ENCODE data around the gene ZBTB38. TPM values are rescaled to one million over a fixed set of nuclear protein-coding genes. Genes with fewer than 3 reads are reported as not detected.

Gene ZBTB38
- total and polyA plus RNA-seq, 2 donors (not counting 3 experiments of a cell fraction or from before 2014, with no cell fraction given): 31.1 to 85.2 TPM

GRCh38 chr3:141373232-141373631 lies 4.9 kb downstream of the ZBTB38 start:
- peaks cover 23% of the 10 kb centered on the region for H3K4me1 ChIP-seq (ENCODE audit: control insufficient read depth, extremely low read depth, insufficient read depth, low read length)
- dilution Hi-C loops (cut with MboI; ENCODE audit: extremely low pct_ligation_motif_present, low sequenced_read_pairs) (no loop called here), intact Hi-C loops (cut with micrococcal nuclease) (no loop called here)
- BruUV-seq (replicated peaks): no TSS peak
- DNase-seq (ENCODE audit: low read depth, low spot score) (no peak), FAIRE-seq (no peak)
- no peaks in the 10 kb centered on the region for H3K9me1 ChIP-seq (replicated peaks; ENCODE audit: control insufficient read depth, extremely low read depth, insufficient read depth, low read length)
- ChIA-PET POLR2A (no interaction called here), CTCF (interaction anchor here (1.0 to 3.1 kb wide), 7 partner anchors 9 to 79 kb away, joined by 3 to 10 read pairs (median 5); no protein-coding TSS in a partner anchor)
- H3K79me2 ChIP-seq (ENCODE audit: control insufficient read depth, insufficient read depth, low read length): peaks cover 37% of the 10 kb centered on the region
- TF ChIP-seq CTCF (IDR thresholded peaks at IDR 0.05; ENCODE audit: extremely low read depth in 1 of 2, insufficient read depth in 1 of 2, low read depth in 1 of 2, low read length in 2 of 2) (no peak), POLR2A (IDR thresholded peaks at IDR 0.05; ENCODE audit: low read depth, low read length) (no peak), MAX (IDR thresholded peaks at IDR 0.05; ENCODE audit: insufficient read depth, insufficient read length) (no peak), GATA2 (IDR thresholded peaks at IDR 0.05; ENCODE audit: insufficient read depth, insufficient read length, low read depth, low read length) (no peak), FOS (IDR thresholded peaks at IDR 0.05; ENCODE audit: borderline replicate concordance, insufficient read depth, low read length) (no peak)
- H4K20me1 ChIP-seq (replicated peaks; ENCODE audit: control insufficient read depth, extremely low read depth, insufficient read depth, low read length): no peaks in the 10 kb centered on the region
- H3K4me2 ChIP-seq (ENCODE audit: insufficient read depth, low read length): no peak overlapping the region
- peaks cover 2 to 6% of the 10 kb centered on the region in 2 experiments for H3K36me3 ChIP-seq (ENCODE audit: control insufficient read depth in 2 of 2, extremely low read depth in 1 of 2, insufficient read depth in 2 of 2, low read length in 2 of 2)
- H3K27ac ChIP-seq (ENCODE audit: insufficient read depth, low read depth, low read length): no peak overlapping the region
- H3K4me3 ChIP-seq (replicated peaks in 1 of 3; ENCODE audit: insufficient read depth in 1 of 3, low read depth in 1 of 3, low read length in 3 of 3): no peak overlapping the region
- no peaks in the 10 kb centered on the region for H3K9me3 ChIP-seq (replicated peaks; ENCODE audit: control insufficient read depth, insufficient read depth, low read length)
- H2AFZ ChIP-seq (ENCODE audit: low read depth, low read length): no peak overlapping the region
- no peak overlapping the region for H3K9ac ChIP-seq (replicated peaks; ENCODE audit: extremely low read depth, insufficient read depth, low read length)
- H3K27me3 ChIP-seq (ENCODE audit: control insufficient read depth in 2 of 2, insufficient read depth in 2 of 2, low read length in 2 of 2): no peaks in the 10 kb centered on the region

Data from endothelial cell of umbilical vein (primary cell).